Aorta (tissue), 5 donors: Measurements from ENCODE around the gene ANKRD24. TPM values are rescaled to one million over a fixed set of nuclear protein-coding genes. Genes with fewer than 3 reads are reported as not detected.
"Not testable (repeated sequence)": the region's sequence is repeated elsewhere in the genome, so short reads cannot be mapped to it uniquely, and the experiment has no call there.

Experiments used
- ATAC-seq: fragments of 200-7000 bp; cut with Tn5 transposase; one replicate; pipeline ENCODE4 v1.9.1; 2022; ENCODE audit warnings: moderate library complexity; ENCODE audit not compliant: low FRiP score
- DNase-seq, 2 donors: peaks; one replicate each; pipeline ENCODE4 v3.0.0-alpha.2; 2020
- H3K27ac ChIP-seq, 2 donors: one replicate each; pipeline ENCODE4 v1.5.1; 2013; ENCODE audit warnings: low read length in 2 of 2, mild to moderate bottlenecking in 2 of 2, moderate library complexity in 2 of 2, control low read depth in 1 of 2, inconsistent platforms in 1 of 2, low read depth in 1 of 2
- H3K27me3 ChIP-seq, 2 donors: one replicate each; pipeline ENCODE4 v1.6.1; 2013; ENCODE audit warnings: control low read depth in 1 of 2, low read length in 1 of 2, mild to moderate bottlenecking in 1 of 2, moderate library complexity in 1 of 2; ENCODE audit not compliant: insufficient read depth in 2 of 2, control insufficient read depth in 1 of 2
- H3K36me3 ChIP-seq, 2 donors: one replicate each; pipeline ENCODE4 v1.6.1; 2013; ENCODE audit warnings: control low read depth in 1 of 2, low read length in 1 of 2, mild to moderate bottlenecking in 1 of 2; ENCODE audit not compliant: insufficient read depth in 2 of 2, control insufficient read depth in 1 of 2
- H3K4me1 ChIP-seq, 2 donors: one replicate each; pipeline ENCODE4 v1.6.1; 2013; ENCODE audit warnings: low read length in 2 of 2, control low read depth in 1 of 2, mild to moderate bottlenecking in 1 of 2, moderate library complexity in 1 of 2; ENCODE audit not compliant: insufficient read depth in 2 of 2, control insufficient read depth in 1 of 2
- H3K4me3 ChIP-seq, 2 donors: one replicate each; pipeline ENCODE4 v1.5.1; 2013; ENCODE audit warnings: low read length in 2 of 2, control low read depth in 1 of 2, mild to moderate bottlenecking in 1 of 2
- H3K9me3 ChIP-seq: one replicate; pipeline ENCODE4 v1.6.1; 2013; ENCODE audit warnings: mild to moderate bottlenecking, low read length; ENCODE audit not compliant: control insufficient read depth
- WGBS, 2 donors: extraction: QIAGEN DNeasy Blood & Tissue Kit; methylation state at CpG; one replicate each; pipeline ENCODE4 v1.1.7; 2013; 5-methylcytosine and 5-hydroxymethylcytosine counted together
- intact Hi-C, 2 donors: fragments of 100-400 bp; cut with DNase I; formaldehyde crosslinking; loops; one replicate each; pipeline versions ENCODE4 v1.14.2 to v1.15.0; 2022
- polyA plus RNA-seq, 2 donors: library from polyadenylated mRNA; stranded (reverse); fragments of 200-250 nt; gene quantifications; one replicate each; pipeline ENCODE4 v1.2.3, GENCODE V29; 2013
- total RNA-seq, 2 donors: library from RNA; stranded (reverse); fragmentation: NEBNext Ultra II Directional; extraction: Animal tissue kit (Norgen Biotek cat#: 25700); gene quantifications; one replicate each; pipeline ENCODE4 v1.2.1, GENCODE V29; 2021
- donor health status: healthy with polysubstance abuse.
- donor health status: Bipolar disorder and iron deficiency.
- donor health status: DM: no; HTN: no; CAD: no.
- donor health status: DM: no; HTN: no; CAD: no.
- donor health status: DM: yes; HTN: yes; CAD: no.

Gene ANKRD24
- total and polyA plus RNA-seq, 4 donors = 0.29 to 1.6 (median 0.68) TPM

- H3K36me3 ChIP-seq, H3K4me3 ChIP-seq, H3K27ac ChIP-seq, intact Hi-C loops, DNase-seq, ATAC-seq, H3K9me3 ChIP-seq, H3K27me3 ChIP-seq, H3K4me1 ChIP-seq: not testable (repeated sequence)
- 86% methylated on average over 6 of the region's 6 CpGs for WGBS, 2 donors
Observed at GRCh38 chr19:4230237-4230636, 47.7 kb downstream of the ANKRD24 start.

- 87 to 90% methylated on average over 6 of the region's 6 CpGs for WGBS, 2 donors
- intact Hi-C loops, H3K27ac ChIP-seq, ATAC-seq, H3K4me1 ChIP-seq, H3K4me3 ChIP-seq, H3K36me3 ChIP-seq, H3K9me3 ChIP-seq, DNase-seq, H3K27me3 ChIP-seq: not testable (repeated sequence)
Observed at GRCh38 chr19:4231521-4231920, 49.0 kb downstream of the ANKRD24 start.

- DNase-seq, intact Hi-C loops, H3K27ac ChIP-seq, H3K36me3 ChIP-seq, H3K9me3 ChIP-seq, H3K4me3 ChIP-seq, ATAC-seq, H3K4me1 ChIP-seq, H3K27me3 ChIP-seq: not testable (repeated sequence)
- 75 to 84% methylated on average over 5 of the region's 5 CpGs for WGBS, 2 donors
Observed at GRCh38 chr19:4232139-4232538, 49.6 kb downstream of the ANKRD24 start.

- H3K9me3 ChIP-seq = no peaks in the 10 kb centered on the region
- intact Hi-C loops = no loop called here
- no peaks in the 10 kb centered on the region for H3K27me3 ChIP-seq
- no peak for ATAC-seq
- no peaks in the 10 kb centered on the region for H3K36me3 ChIP-seq
- no peak overlapping the region for H3K27ac ChIP-seq
- 43 to 46% methylated on average over 19 to 21 of the region's 21 CpGs for WGBS, 2 donors
- H3K4me3 ChIP-seq = no peak overlapping the region
- no peaks in the 10 kb centered on the region for H3K4me1 ChIP-seq
- DNase-seq = no peak
Observed at GRCh38 chr19:4232614-4233281, 50.3 kb downstream of the ANKRD24 start.

DNA sequence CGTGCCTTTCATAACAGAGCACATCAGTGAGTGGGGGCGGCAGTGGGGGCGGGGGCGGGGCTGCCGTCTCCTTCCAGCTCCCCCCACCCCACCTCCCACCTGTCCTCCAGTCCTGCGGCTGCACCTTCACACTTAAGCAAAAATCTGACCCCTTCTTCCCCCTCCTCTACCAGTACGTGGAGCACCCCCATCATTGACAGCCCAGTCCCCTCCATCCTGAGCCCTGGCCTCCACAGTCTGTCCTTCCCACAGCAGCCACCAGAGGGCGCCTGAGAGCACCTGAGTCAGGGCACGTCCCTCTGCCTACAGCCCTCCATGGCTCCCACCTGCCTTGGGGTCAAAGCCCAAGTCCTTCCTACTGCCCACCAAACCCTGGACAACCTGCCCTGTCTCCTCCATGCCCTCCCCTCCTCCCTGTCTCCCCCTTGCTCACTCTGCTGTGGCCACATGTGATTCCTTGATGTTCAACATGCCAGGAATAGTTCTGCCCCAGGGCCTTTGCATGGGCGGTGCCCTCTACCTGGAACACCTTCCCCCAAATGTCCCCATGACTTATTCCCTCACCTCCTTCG, 50.9 kb downstream of the ANKRD24 start:
- DNase-seq = peak in 1 of 2 donors; percentile 81
- Histone ChIP-seq H3K27me3 (no peaks in the 10 kb centered on the region), H3K4me3 (no peak overlapping the region), H3K9me3 (no peaks in the 10 kb centered on the region), H3K4me1 (no peaks in the 10 kb centered on the region), H3K36me3 (no peaks in the 10 kb centered on the region), H3K27ac (no peak overlapping the region)
- intact Hi-C loops = no loop called here
- ATAC-seq = no peak
- 24 to 33% methylated on average over 11 of the region's 11 CpGs for WGBS, 2 donors

- Histone ChIP-seq H3K36me3 (no peaks in the 10 kb centered on the region), H3K4me3 (no peak overlapping the region), H3K27ac (no peak overlapping the region), H3K9me3 (no peaks in the 10 kb centered on the region), H3K27me3 (no peaks in the 10 kb centered on the region), H3K4me1 (no peaks in the 10 kb centered on the region)
- ATAC-seq = no peak
- intact Hi-C loops = no loop called here
- DNase-seq = no peak
- WGBS, 2 donors = 41% methylated on average over 21 of the region's 21 CpGs
Observed at GRCh38 chr19:4234142-4234861, 51.8 kb downstream of the ANKRD24 start.

- intact Hi-C loops = no loop called here
- Histone ChIP-seq H3K27ac (no peak overlapping the region), H3K36me3 (no peaks in the 10 kb centered on the region), H3K4me3 (no peak overlapping the region), H3K27me3 (no peaks in the 10 kb centered on the region), H3K9me3 (no peaks in the 10 kb centered on the region), H3K4me1 (no peaks in the 10 kb centered on the region)
- DNase-seq = no peak
- WGBS, 2 donors = 63 to 68% methylated on average over 13 of the region's 13 CpGs
- ATAC-seq = no peak
Observed at GRCh38 chr19:4234862-4235201, 52.3 kb downstream of the ANKRD24 start.

GRCh38 chr19:4237510-4237909, 55.0 kb downstream of the ANKRD24 start:
- intact Hi-C loops, ATAC-seq, H3K27ac ChIP-seq, DNase-seq, H3K4me1 ChIP-seq, H3K9me3 ChIP-seq, H3K27me3 ChIP-seq, H3K4me3 ChIP-seq, H3K36me3 ChIP-seq: not testable (repeated sequence)
- WGBS, 2 donors = 90 to 92% methylated on average over 16 of the region's 16 CpGs

- 87 to 89% methylated on average over 4 of the region's 4 CpGs for WGBS, 2 donors
- Histone ChIP-seq H3K27me3 (no peaks in the 10 kb centered on the region), H3K4me3 (no peak overlapping the region), H3K4me1 (no peaks in the 10 kb centered on the region), H3K9me3 (peaks cover 4% of the 10 kb centered on the region), H3K36me3 (no peaks in the 10 kb centered on the region), H3K27ac (no peak overlapping the region)
- ATAC-seq (no peak), DNase-seq (no peak)
- intact Hi-C loops = no loop called here
Observed at GRCh38 chr19:4238831-4239230, 56.3 kb downstream of the ANKRD24 start.
